Measurements from ENCODE around the gene RABGAP1L. TPM values are rescaled to one million over a fixed set of nuclear protein-coding genes. Genes with fewer than 3 reads are reported as not detected.
"Not testable (repeated sequence)": the region's sequence is repeated elsewhere in the genome, so short reads cannot be mapped to it uniquely, and the experiment has no call there.

RABGAP1L gene
- total RNA-seq, 1 donor from 2014 or later: 46.0 TPM

DNA sequence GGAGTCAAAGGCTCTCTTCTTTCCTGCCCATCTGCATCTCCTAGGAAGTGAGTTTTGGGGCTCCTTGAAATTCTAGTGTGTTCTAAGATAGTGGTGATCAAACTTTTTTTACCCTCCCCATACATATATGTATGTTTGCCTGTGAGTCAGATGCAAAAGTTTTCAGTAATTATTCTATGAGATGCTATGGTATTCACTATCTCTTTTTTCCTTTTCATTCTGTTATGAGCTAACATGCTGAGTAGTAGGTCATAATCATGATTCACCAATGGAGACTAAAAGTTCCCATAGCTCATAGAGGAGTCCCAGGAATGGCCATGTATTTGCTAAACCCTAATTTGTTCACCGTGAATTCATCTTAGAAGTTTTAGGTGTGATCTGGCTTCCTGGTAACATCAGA is 424.0 kb downstream of the RABGAP1L start:
- no peak overlapping the region for H3K9ac ChIP-seq
- no peak overlapping the region for H3K4me3 Mint-ChIP-seq
- H2AFZ ChIP-seq (replicated peaks): no peak overlapping the region
- H3K9me3 ChIP-seq (ENCODE audit: low read depth): no peaks in the 10 kb centered on the region
- H3K79me2 ChIP-seq (ENCODE audit: low read depth): no peaks in the 10 kb centered on the region
- TF ChIP-seq, protein P1, sequence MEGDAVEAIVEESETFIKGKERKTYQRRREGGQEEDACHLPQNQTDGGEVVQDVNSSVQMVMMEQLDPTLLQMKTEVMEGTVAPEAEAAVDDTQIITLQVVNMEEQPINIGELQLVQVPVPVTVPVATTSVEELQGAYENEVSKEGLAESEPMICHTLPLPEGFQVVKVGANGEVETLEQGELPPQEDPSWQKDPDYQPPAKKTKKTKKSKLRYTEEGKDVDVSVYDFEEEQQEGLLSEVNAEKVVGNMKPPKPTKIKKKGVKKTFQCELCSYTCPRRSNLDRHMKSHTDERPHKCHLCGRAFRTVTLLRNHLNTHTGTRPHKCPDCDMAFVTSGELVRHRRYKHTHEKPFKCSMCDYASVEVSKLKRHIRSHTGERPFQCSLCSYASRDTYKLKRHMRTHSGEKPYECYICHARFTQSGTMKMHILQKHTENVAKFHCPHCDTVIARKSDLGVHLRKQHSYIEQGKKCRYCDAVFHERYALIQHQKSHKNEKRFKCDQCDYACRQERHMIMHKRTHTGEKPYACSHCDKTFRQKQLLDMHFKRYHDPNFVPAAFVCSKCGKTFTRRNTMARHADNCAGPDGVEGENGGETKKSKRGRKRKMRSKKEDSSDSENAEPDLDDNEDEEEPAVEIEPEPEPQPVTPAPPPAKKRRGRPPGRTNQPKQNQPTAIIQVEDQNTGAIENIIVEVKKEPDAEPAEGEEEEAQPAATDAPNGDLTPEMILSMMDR (IDR thresholded peaks at IDR 0.05): no peak
- no peak for TF ChIP-seq EZH2phosphoT487 (IDR thresholded peaks at IDR 0.05)
- no peak for TF ChIP-seq EZH2 (IDR thresholded peaks at IDR 0.05)
- DNase-seq (ENCODE audit: low spot score): no peak
- no peaks in the 10 kb centered on the region for H4K20me1 ChIP-seq (ENCODE audit: low read depth)
- no peaks in the 10 kb centered on the region for H3F3A ChIP-seq (ENCODE audit: low read depth)
- H3K36me3 Mint-ChIP-seq: no peaks in the 10 kb centered on the region
- H3K27me3 Mint-ChIP-seq (ENCODE audit: insufficient read depth, low read depth): no peaks in the 10 kb centered on the region
- no peak overlapping the region for H3K27ac ChIP-seq
- no peaks in the 10 kb centered on the region for H3K36me3 ChIP-seq
- H3K4me1 ChIP-seq: no peaks in the 10 kb centered on the region
- no peaks in the 10 kb centered on the region for H3K4me1 Mint-ChIP-seq
- H3K27me3 ChIP-seq: no peaks in the 10 kb centered on the region
- no peak overlapping the region for H3K4me3 ChIP-seq
- no peak overlapping the region for H3K27ac Mint-ChIP-seq
- no peak overlapping the region for H3K4me2 ChIP-seq
- peaks cover 4% of the 10 kb centered on the region for H3K9me3 Mint-ChIP-seq

DNA sequence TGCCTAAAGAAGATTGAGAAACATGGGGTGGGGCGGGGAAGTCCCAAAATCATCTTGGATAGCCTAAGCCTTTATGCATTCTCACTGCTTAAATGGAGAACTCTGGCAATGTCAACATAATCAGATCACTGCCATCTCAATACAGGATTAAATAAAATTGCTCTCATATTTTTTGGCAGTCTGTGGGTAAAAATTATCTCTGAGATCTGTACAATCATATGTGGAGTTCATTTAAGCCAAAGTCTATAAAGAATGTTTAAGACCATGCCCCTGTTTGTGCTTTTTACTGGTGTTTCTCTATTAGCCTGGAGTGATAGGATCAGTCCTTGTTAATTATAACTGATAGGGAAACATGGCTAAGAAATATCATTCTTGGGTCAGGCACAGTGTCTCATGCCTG is 424.8 kb downstream of the RABGAP1L start:
- Histone ChIP-seq H3K27me3 (no peaks in the 10 kb centered on the region), H4K20me1 (ENCODE audit: low read depth) (no peaks in the 10 kb centered on the region), H3K79me2 (ENCODE audit: low read depth) (no peaks in the 10 kb centered on the region), H3F3A (ENCODE audit: low read depth) (no peaks in the 10 kb centered on the region), H3K4me1 (no peaks in the 10 kb centered on the region), H3K9ac (no peak overlapping the region), H3K9me3 (ENCODE audit: low read depth) (no peaks in the 10 kb centered on the region), H3K4me2 (no peak overlapping the region), H3K36me3 (no peaks in the 10 kb centered on the region), H3K4me3 (no peak overlapping the region), H3K27ac (no peak overlapping the region), H2AFZ (replicated peaks) (no peak overlapping the region)
- H3K4me1 Mint-ChIP-seq: no peaks in the 10 kb centered on the region
- H3K36me3 Mint-ChIP-seq: no peaks in the 10 kb centered on the region
- H3K4me3 Mint-ChIP-seq: no peak overlapping the region
- no peak overlapping the region for H3K27ac Mint-ChIP-seq
- H3K27me3 Mint-ChIP-seq (ENCODE audit: insufficient read depth, low read depth): no peaks in the 10 kb centered on the region
- TF ChIP-seq EZH2 (IDR thresholded peaks at IDR 0.05): no peak
- no peak for DNase-seq (ENCODE audit: low spot score)
- peaks cover 7% of the 10 kb centered on the region for H3K9me3 Mint-ChIP-seq

DNA sequence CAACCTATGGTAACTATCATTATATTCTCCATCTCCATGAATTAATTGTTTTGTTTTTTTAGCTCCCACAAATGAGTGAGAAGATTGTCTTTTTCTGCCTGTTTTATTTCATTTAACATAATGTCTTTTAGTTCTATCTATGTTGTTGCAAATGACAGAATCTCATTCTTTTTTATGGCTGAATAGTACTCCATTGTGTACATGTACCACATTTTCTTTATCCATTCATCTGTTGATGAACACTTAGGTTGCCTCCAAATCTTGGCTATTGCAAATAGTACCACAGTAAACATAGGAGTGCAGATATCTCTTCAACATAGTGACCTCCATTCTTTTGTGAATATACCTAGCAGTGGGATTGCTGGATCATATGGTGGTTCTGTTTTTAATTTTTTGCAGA is 429.3 kb downstream of the RABGAP1L start:
- H3K9ac ChIP-seq; H3K9me3 ChIP-seq (ENCODE audit: low read depth); H3K27me3 ChIP-seq; H3K9me3 Mint-ChIP-seq; H3K27me3 Mint-ChIP-seq (ENCODE audit: insufficient read depth, low read depth); H3K27ac Mint-ChIP-seq; H3K4me2 ChIP-seq; H3K79me2 ChIP-seq (ENCODE audit: low read depth); H3K4me1 ChIP-seq; H2AFZ ChIP-seq (replicated peaks); H3K36me3 Mint-ChIP-seq; H3K4me1 Mint-ChIP-seq; H4K20me1 ChIP-seq (ENCODE audit: low read depth); H3K36me3 ChIP-seq; H3F3A ChIP-seq (ENCODE audit: low read depth); H3K4me3 Mint-ChIP-seq; H3K4me3 ChIP-seq; H3K27ac ChIP-seq; DNase-seq (ENCODE audit: low spot score): not testable (repeated sequence)

DNA sequence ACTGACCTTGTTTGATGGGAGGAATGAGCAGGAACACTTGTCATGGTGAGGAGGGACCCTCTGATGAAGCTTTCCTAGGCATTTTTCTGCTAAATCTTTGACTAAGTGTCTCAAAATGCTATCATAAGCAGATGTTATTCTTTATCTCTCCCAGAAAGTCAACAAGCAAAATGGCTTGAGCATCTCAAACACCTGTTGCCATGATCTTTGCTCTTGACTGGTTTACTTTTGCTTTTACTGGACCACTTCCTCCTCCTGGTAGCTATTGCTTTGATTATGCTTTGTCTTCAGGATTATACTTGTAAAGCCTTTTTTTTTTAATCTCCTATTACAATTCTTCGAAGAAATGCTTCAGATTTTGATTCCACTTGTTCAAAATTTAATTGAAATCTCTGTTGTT is 445.9 kb downstream of the RABGAP1L start:
- Histone ChIP-seq H4K20me1 (ENCODE audit: low read depth) (no peaks in the 10 kb centered on the region), H3K36me3 (no peaks in the 10 kb centered on the region), H3K79me2 (ENCODE audit: low read depth) (no peaks in the 10 kb centered on the region), H3K4me3 (no peak overlapping the region), H3K4me1 (no peaks in the 10 kb centered on the region), H3F3A (ENCODE audit: low read depth) (no peaks in the 10 kb centered on the region), H3K4me2 (no peak overlapping the region), H3K9me3 (ENCODE audit: low read depth) (no peaks in the 10 kb centered on the region), H3K27me3 (no peaks in the 10 kb centered on the region), H2AFZ (replicated peaks) (no peak overlapping the region), H3K27ac (no peak overlapping the region), H3K9ac (no peak overlapping the region)
- H3K36me3 Mint-ChIP-seq: no peaks in the 10 kb centered on the region
- no peak overlapping the region for H3K4me3 Mint-ChIP-seq
- peaks cover 3% of the 10 kb centered on the region for H3K9me3 Mint-ChIP-seq
- no peaks in the 10 kb centered on the region for H3K4me1 Mint-ChIP-seq
- no peak overlapping the region for H3K27ac Mint-ChIP-seq
- no peak for DNase-seq (ENCODE audit: low spot score)
- no peaks in the 10 kb centered on the region for H3K27me3 Mint-ChIP-seq (ENCODE audit: insufficient read depth, low read depth)
- TF ChIP-seq, protein P1 (IDR thresholded peaks at IDR 0.05): no peak
- TF ChIP-seq EZH2 (IDR thresholded peaks at IDR 0.05) (no peak), EZH2phosphoT487 (IDR thresholded peaks at IDR 0.05) (no peak)
